Adrenal gland (tissue), 12 donors: ENCODE data around the gene SPEF1. TPM values are rescaled to one million over a fixed set of nuclear protein-coding genes. Genes with fewer than 3 reads are reported as not detected.

ENCODE experiments used
- DNase-seq, 7 donors: peaks; one replicate each; pipeline ENCODE4 v3.0.0-alpha.2; 2019 to 2020
- H3K27ac ChIP-seq, 5 donors: fragments of 200-600 bp; sonication (generic) in 4 of 5; 1 replicate in 3 of 5; 2 replicates in 2 of 5; pipeline versions ENCODE4 v1.5.1 to v1.8.0; 2016 to 2020; ENCODE audit warnings: mild to moderate bottlenecking in 1 of 5
- H3K27me3 ChIP-seq: fragments of 200-600 bp; 2 replicates; pipeline ENCODE4 v1.8.0; 2021
- H3K36me3 ChIP-seq, 2 donors: fragments of 200-600 bp; replicated peaks in 1 of 2; 1 replicate in 1 of 2; 2 replicates in 1 of 2; pipeline versions ENCODE4 v1.5.1 to v1.8.0; 2018 to 2022
- H3K4me1 ChIP-seq, 2 donors: fragments of 200-600 bp; replicated peaks in 1 of 2; 1 replicate in 1 of 2; 2 replicates in 1 of 2; pipeline versions ENCODE4 v1.5.1 to v1.8.0; 2018 to 2021
- H3K4me3 ChIP-seq, 4 donors: fragments of 200-600 bp; sonication (generic) in 3 of 4; one replicate each; pipeline ENCODE4 v1.5.1; 2016 to 2018
- H3K9me3 ChIP-seq, 3 donors: fragments of 200-600 bp; sonication (generic) in 1 of 3; replicated peaks in 1 of 3; 1 replicate in 2 of 3; 2 replicates in 1 of 3; pipeline versions ENCODE4 v1.5.1 to v1.8.0; 2016 to 2021
- POLR2A ChIP-seq, 2 donors: fragments of 450-650 bp; IDR thresholded peaks; one replicate each; pipeline ENCODE4 v1.6.1; 2017; ENCODE audit warnings: antibody characterized with exemption in 2 of 2, mild to moderate bottlenecking in 2 of 2, moderate library complexity in 1 of 2
- WGBS, 4 donors: extraction: QIAGEN DNeasy Blood & Tissue Kit in 2 of 4; methylation state at CpG; one replicate each; pipeline versions ENCODE4 v1.1.5 to v1.1.7; 2013 to 2017; 5-methylcytosine and 5-hydroxymethylcytosine counted together
- intact Hi-C, 2 donors: fragments of 100-400 bp; cut with DNase I; formaldehyde crosslinking; loops; one replicate each; pipeline versions ENCODE4 v1.14.1 to v1.15.0; 2022 to 2023
- polyA plus RNA-seq, 3 donors: library from polyadenylated mRNA; stranded (reverse); fragments of 200-250 nt in 2 of 3; fragments of 350-450 nt in 1 of 3; fragmentation: Illumina TruSeq in 1 of 3; extraction: RNeasy Lipid Tissue Mini Kit (QIAGEN cat#74804) in 1 of 3; gene quantifications; one replicate each; pipeline ENCODE4 v1.2.3, GENCODE V29; 2013 to 2014
- total RNA-seq, 9 donors: library from RNA; depleted of rRNA in 4 of 9; stranded (reverse); fragments of >200 nt in 4 of 9; fragments of 120-200 nt in 1 of 9; fragmentation: NEBNext Ultra II Directional in 1 of 9; extraction: Animal tissue kit (Norgen Biotek cat#: 25700) in 1 of 9; gene quantifications; one replicate each; pipeline versions ENCODE4 v1.1.0 to v1.2.4, GENCODE V29; 2013 to 2023
- TF ChIP-seq, protein P1 (sequence below), 6 experiments: fragments of 450-650 bp in 4 of 6; fragments of 200-600 bp in 2 of 6; sonication (generic) in 1 of 6; IDR thresholded peaks; 1 replicate in 5 of 6; 2 replicates in 1 of 6; pipeline versions ENCODE4 v1.5.1 to v1.8.0; 2016 to 2021; ENCODE audit warnings: antibody characterized with exemption in 6 of 6, mild to moderate bottlenecking in 2 of 6, moderate library complexity in 1 of 6
- donor health status: healthy with polysubstance abuse.
- donor health status: Bipolar disorder and iron deficiency.
- donor health status: DM: yes; HTN: yes; CAD: no.
- donor health status: DM: no; HTN: no; CAD: no.
- donor health status: DM: no; HTN: no; CAD: no.
- donor health status: DM: yes; HTN: yes; CAD: no.

Gene SPEF1
- total and polyA plus RNA-seq, 12 donors = 0.14 to 1.4 (median 0.38) TPM; not detected in 2

DNA sequence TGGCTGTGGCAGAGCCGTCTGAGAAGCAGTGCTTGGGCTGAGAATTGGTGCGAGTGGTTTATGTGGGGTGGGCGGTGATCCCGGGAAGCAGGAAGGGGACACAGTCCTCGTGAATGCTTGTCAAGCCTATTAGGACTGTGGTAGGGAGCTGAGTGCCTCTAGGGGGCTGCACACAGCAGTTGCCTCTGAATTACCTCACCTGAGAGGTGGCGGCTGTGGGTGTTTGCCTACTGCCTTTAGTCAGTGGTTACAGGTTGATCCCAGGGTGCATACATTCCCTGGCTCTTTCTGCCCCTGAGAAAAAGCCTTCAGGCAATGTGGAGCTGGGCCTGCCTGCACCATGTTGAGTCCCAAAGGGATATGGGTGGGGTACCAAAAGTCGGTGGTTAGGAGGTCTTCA lies 44.3 kb upstream of the SPEF1 start:
- H3K9me3 ChIP-seq = no peaks in the 10 kb centered on the region
- DNase-seq = no peak
- no peak overlapping the region for H3K4me3 ChIP-seq
- TF ChIP-seq, protein P1, sequence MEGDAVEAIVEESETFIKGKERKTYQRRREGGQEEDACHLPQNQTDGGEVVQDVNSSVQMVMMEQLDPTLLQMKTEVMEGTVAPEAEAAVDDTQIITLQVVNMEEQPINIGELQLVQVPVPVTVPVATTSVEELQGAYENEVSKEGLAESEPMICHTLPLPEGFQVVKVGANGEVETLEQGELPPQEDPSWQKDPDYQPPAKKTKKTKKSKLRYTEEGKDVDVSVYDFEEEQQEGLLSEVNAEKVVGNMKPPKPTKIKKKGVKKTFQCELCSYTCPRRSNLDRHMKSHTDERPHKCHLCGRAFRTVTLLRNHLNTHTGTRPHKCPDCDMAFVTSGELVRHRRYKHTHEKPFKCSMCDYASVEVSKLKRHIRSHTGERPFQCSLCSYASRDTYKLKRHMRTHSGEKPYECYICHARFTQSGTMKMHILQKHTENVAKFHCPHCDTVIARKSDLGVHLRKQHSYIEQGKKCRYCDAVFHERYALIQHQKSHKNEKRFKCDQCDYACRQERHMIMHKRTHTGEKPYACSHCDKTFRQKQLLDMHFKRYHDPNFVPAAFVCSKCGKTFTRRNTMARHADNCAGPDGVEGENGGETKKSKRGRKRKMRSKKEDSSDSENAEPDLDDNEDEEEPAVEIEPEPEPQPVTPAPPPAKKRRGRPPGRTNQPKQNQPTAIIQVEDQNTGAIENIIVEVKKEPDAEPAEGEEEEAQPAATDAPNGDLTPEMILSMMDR (IDR thresholded peaks at IDR 0.05) = no peak
- TF ChIP-seq POLR2A (IDR thresholded peaks at IDR 0.05) = no peak
- H3K27ac ChIP-seq = no peak overlapping the region
- no peaks in the 10 kb centered on the region for H3K27me3 ChIP-seq
- intact Hi-C loops = loop anchor here in 1 of 2 donors (5.0 kb wide), 1 partner anchor 43 kb away; the partner anchor contains the start of gene SPEF1
- WGBS, 4 donors = 76 to 100% (median 88%) methylated on average over 3 to 7 of the region's 7 CpGs
- H3K36me3 ChIP-seq = peaks cover 0 to 41% of the 10 kb centered on the region in 2 donors
- peaks cover 0 to 8% of the 10 kb centered on the region in 2 donors for H3K4me1 ChIP-seq

- 88 to 96% (median 92%) methylated on average over 5 to 20 of the region's 20 CpGs for whole genome bisulfite sequencing, 4 donors
- Histone ChIP-seq H3K9me3 (no peaks in the 10 kb centered on the region), H3K4me3 (no peak overlapping the region), H3K27me3 (no peaks in the 10 kb centered on the region), H3K4me1 (peaks cover 4 to 13% of the 10 kb centered on the region in 2 donors), H3K27ac (no peak overlapping the region), H3K36me3 (peaks cover 0 to 41% of the 10 kb centered on the region in 2 donors)
- DNase-seq = no peak
- TF ChIP-seq, protein P1 (IDR thresholded peaks at IDR 0.05) = no peak
- no peak for TF ChIP-seq POLR2A (IDR thresholded peaks at IDR 0.05)
- intact Hi-C loops = no loop called here
These were observed 42.6 kb upstream of the SPEF1 start for GRCh38 chr20:3823881-3824280.

- H3K9me3 ChIP-seq = no peaks in the 10 kb centered on the region
- H3K4me3 ChIP-seq = no peak overlapping the region
- H3K4me1 ChIP-seq = peaks cover 4 to 18% of the 10 kb centered on the region in 2 donors
- TF ChIP-seq POLR2A (IDR thresholded peaks at IDR 0.05) = no peak
- TF ChIP-seq, protein P1 (IDR thresholded peaks at IDR 0.05) = no peak
- peaks cover 0 to 34% of the 10 kb centered on the region in 2 donors for H3K36me3 ChIP-seq
- WGBS, 4 donors = 91 to 93% (median 91%) methylated on average over 14 of the region's 14 CpGs
- no peak overlapping the region for H3K27ac ChIP-seq
- intact Hi-C loops = no loop called here
- DNase-seq = no peak
- H3K27me3 ChIP-seq = no peaks in the 10 kb centered on the region
These were observed 40.7 kb upstream of the SPEF1 start for GRCh38 chr20:3821996-3822395.

- Histone ChIP-seq H3K27me3 (no peaks in the 10 kb centered on the region), H3K36me3 (peaks cover 0 to 34% of the 10 kb centered on the region in 2 donors), H3K4me3 (peak overlapping the region in 3 of 4 donors; percentile 43 to 92 (median 81)), H3K9me3 (no peaks in the 10 kb centered on the region), H3K27ac (peak overlapping the region; percentile 82 to 100 (median 99)), H3K4me1 (peaks cover 4 to 18% of the 10 kb centered on the region in 2 donors)
- intact Hi-C loops = no loop called here
- TF ChIP-seq, protein P1 (IDR thresholded peaks at IDR 0.05) = no peak
- no peak for TF ChIP-seq POLR2A (IDR thresholded peaks at IDR 0.05)
- DNase-seq = peak in 1 of 7 donors; percentile 44
- WGBS, 4 donors = 32 to 38% (median 36%) methylated on average over 20 of the region's 20 CpGs
These were observed 39.9 kb upstream of the SPEF1 start for GRCh38 chr20:3820901-3821727.
